ENCODE results near the gene AFAP1L2.

GRCh38 chr10:114336823-114337509, 67.3 kb downstream of the AFAP1L2 start:
- TF ChIP-seq, protein P1, sequence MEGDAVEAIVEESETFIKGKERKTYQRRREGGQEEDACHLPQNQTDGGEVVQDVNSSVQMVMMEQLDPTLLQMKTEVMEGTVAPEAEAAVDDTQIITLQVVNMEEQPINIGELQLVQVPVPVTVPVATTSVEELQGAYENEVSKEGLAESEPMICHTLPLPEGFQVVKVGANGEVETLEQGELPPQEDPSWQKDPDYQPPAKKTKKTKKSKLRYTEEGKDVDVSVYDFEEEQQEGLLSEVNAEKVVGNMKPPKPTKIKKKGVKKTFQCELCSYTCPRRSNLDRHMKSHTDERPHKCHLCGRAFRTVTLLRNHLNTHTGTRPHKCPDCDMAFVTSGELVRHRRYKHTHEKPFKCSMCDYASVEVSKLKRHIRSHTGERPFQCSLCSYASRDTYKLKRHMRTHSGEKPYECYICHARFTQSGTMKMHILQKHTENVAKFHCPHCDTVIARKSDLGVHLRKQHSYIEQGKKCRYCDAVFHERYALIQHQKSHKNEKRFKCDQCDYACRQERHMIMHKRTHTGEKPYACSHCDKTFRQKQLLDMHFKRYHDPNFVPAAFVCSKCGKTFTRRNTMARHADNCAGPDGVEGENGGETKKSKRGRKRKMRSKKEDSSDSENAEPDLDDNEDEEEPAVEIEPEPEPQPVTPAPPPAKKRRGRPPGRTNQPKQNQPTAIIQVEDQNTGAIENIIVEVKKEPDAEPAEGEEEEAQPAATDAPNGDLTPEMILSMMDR (IDR thresholded peaks at IDR 0.05): no peak
- TF ChIP-seq POLR2AphosphoS5 (IDR thresholded peaks at IDR 0.05) (peak; percentile 66), POLR2A (IDR thresholded peaks at IDR 0.05) (no peak)

Data from prostate gland (tissue), 2 donors.